Lower leg skin (tissue), 3 donors: ENCODE measurements around the gene NCOA1.

Source experiments
- CTCF ChIP-seq, 3 donors: fragments of 450-650 bp; IDR thresholded peaks; one replicate each; pipeline ENCODE4 v1.5.1; 2016; ENCODE audit warnings: antibody characterized with exemption in 3 of 3, mild to moderate bottlenecking in 3 of 3, moderate library complexity in 2 of 3
- POLR2A ChIP-seq, 2 donors: fragments of 450-650 bp; IDR thresholded peaks; one replicate each; pipeline ENCODE4 v1.6.1; 2016 to 2017; ENCODE audit warnings: antibody characterized with exemption in 2 of 2, mild to moderate bottlenecking in 1 of 2, moderate library complexity in 1 of 2

DNA sequence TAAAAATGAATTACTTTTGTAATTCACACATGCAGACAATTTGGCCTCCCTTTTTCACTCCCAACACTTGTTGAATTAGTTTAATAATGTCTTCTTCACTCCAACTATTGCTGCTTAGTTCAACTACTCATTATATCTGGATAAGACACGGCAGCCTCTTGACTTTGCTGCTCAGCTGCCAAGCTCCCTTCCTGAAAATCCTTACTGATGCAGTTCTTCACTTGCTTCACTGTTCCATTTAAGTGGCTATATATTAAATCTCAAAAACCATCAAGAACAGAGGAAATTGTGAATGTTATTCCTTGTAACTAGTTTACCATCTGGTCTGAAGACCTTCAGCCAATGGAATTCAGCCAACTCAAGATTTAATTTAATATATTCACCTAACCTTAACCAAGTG is 127.1 kb downstream of the NCOA1 start:
- TF ChIP-seq CTCF (IDR thresholded peaks at IDR 0.05) (no peak), POLR2A (IDR thresholded peaks at IDR 0.05) (no peak)
